Central memory CD4-positive, alpha-beta T cell (primary cell): ENCODE results near the gene SOWAHA.

ENCODE experiments used
- DNase-seq: peaks from one replicate; pipeline ENCODE4 v3.0.0; 2022

SOWAHA gene

DNA sequence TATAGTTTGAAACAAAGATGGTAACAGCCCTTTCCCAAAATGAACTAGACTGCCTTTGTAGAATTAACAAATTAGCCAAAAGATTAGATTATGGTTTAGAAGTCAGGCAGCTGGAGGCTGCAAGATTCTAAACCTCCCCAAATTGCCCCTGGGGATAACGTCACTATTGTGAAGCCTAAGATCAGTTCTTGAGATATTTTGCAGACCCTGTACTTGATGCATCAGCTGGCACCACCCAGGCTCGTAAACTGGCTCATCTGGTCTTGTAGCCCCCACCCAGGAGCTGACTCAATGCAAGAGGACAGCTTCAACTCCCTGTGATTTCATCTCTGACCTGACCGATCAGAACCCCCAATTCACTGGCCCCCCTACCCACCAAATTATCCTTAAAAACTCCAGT, 4.2 kb upstream of the SOWAHA start:
- DNase-seq, result no peak

DNA sequence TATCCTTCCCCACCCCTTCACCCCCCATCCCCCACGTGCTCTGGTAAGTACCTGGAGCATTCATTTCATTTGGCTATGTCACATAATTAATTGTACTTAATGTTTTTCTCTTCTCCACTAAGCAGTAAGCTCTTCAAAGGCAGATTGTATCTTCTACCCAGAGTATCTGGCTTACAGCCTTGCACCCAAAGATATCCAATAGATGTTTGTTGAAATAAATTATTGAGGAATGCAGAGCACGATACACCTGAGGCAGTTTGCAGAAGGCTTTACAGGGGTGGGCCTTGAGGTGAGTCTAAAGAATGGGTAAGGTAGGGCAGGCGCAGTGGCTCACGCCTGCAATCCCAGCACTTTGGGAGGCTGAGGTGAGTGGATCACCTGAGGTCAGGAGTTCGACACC, 2.5 kb upstream of the SOWAHA start:
- DNase-seq, result no peak

GRCh38 chr5:132812123-132812765, 858 bp upstream of the SOWAHA start:
- DNase-seq, result no peak

GRCh38 chr5:132813599-132814502, 749 bp downstream of the SOWAHA start:
- peak; percentile 37 for DNase-seq

- no peak for DNase-seq
Measured at GRCh38 chr5:132814503-132815294, 1.6 kb downstream of the SOWAHA start.

- no peak for DNase-seq
Measured at GRCh38 chr5:132815454-132815853, 2.4 kb downstream of the SOWAHA start.

- no peak for DNase-seq
Measured at GRCh38 chr5:132816083-132816482, 3.0 kb downstream of the SOWAHA start.

- DNase-seq, result no peak
Measured at GRCh38 chr5:132816554-132816953, 3.5 kb downstream of the SOWAHA start.

GRCh38 chr5:132817011-132817410, 3.9 kb downstream of the SOWAHA start:
- DNase-seq, result no peak

GRCh38 chr5:132819468-132819867, 6.4 kb downstream of the SOWAHA start:
- DNase-seq, result no peak

DNA sequence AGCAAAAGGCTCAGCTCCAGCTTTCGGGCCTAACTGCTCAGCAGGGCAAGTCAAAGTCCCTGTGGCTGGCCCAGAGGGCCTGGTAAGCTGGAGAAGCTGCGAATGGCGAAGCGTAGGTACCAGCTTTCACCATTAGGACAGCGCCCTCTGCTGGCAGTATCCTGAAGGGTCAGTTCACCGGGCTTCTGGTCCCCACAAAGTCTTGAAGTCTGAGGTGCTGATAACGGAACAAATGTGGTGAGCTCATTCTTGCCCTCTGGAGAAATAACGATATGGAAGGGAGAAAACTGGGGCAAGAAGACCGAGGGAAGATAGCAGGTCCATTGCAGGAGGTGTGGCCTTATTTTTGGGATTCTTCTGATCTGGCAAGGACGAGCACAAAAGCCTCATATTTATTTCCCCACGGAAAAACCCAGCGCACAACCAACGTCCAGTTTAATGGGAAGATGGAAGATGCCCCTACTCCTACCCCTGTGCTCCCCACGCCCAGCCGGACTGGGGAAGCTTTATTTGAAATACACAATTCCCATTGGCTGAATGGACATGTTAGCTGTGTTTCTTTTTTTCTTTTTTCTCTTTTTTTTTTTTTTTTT, 7.2 kb downstream of the SOWAHA start:
- peak; percentile 75 for DNase-seq

GRCh38 chr5:132821350-132821749, 8.2 kb downstream of the SOWAHA start:
- DNase-seq, result no peak

- no peak for DNase-seq
Measured at GRCh38 chr5:132821791-132822190, 8.7 kb downstream of the SOWAHA start.

DNA sequence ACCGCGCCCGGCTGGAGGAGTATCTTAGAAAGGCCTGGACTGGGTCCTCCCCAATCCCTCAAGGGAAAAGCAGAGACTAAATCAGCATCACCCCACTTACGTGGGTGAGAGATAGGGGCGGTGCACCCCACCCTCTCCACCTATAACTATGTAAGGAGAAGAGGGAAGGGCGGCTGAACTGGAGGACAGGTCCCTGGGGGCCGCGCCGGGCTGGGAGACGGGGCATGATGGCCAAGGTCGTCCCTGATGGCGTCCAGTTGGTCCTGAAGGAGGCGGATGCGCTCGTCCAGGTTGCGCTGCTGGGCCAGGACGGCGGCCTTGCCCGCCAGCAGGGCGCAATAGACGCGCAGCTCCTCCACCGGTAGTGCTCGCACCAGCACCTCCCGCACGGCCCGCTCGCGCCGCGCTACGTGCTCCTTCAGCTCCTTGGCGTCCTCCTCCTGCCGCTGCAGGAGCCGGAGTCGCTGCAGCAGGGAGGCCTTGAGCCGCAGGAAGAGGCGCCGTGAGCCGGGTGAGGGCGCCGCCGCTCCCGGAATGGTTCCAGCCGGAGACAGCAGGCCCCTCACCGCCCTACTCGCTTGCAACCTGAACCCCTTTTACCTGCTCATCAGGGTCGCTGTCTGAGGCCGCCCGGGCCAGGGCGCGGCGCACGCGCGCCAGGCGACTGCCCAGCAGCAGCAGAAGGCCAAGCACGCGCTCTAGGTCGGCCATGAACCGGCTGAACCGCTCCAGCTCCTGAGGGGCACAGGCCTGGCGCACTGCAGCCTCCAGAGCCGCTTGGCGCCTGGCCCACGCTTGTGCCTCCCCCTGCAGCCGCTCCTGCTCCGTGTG, 9.8 kb downstream of the SOWAHA start:
- DNase-seq, result no peak

DNA sequence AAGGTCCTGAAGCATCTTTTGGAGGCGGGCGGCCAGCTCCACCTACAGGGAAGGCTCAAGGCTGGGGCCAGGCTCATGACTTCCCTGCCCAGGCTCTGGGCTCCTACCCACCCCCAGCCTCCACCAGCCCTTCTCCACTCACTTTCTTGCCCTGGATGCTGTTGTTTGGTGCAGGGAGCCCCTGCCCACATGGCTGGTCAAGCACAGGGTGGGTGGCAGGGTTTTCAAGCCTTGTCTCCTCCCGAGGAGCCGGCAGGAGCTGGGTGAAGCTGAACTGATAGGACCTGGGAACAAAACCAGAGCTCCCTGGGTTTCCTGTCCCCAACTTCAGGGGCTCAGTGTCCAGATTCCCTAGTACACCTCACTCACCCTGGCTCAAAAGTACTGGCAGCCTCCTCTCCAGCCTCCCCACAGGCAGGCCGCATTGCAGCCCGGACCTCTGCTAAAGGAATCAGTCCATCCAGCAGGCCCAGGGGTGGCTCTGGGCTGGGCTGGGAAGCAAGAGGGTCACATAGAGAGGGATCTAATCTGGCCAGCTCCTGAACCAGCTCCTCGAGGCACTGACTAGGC, 10.5 kb downstream of the SOWAHA start:
- no peak for DNase-seq

DNA sequence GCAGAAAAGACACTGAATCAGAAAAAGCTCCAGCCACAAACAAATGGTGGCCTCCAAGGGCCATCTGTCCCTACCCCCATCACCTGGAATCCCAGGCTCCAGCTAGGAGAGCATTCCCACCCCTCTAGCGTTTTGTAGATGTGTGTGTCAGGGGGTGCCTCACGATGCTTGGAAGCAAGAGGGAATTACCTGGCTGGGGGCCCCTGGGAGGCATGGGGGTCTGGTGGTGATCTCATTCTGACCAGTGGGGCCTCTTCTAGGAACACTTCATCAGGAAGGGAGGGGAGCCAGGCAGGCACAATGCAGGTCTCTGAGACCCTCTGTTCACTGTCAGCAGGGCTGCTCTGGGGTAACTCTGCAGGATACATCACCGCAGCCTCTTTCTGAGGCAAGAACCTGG, 11.3 kb downstream of the SOWAHA start:
- DNase-seq, result no peak

GRCh38 chr5:132825033-132825833, 12.1 kb downstream of the SOWAHA start:
- no peak for DNase-seq

DNA sequence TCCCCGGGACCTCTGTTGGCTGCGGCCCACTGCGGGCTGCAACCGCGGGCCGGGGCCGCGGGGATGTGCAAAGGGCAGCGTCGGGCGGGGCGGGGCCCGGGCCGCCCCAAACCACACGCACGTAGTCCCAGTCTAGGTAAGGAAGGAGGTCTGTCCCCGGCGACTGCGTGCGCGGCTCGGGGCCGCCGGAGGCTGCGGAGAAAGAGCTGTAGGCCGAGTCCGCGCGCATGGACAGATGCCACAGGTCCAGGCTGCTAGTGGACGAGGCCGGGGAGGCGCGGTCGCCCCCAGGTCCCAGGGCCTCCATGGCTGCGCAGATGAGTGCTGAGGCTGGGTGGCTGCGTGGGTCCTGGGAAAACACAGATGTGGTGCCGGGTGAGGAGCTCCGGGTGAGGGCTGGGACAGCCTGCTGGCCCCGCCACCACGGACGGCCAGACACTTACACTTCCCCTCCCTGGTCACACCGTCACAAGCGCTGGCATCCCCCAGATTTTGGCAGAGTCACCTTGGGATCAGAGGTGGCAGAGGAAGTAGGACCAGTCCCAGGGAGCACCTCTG, 12.8 kb downstream of the SOWAHA start:
- DNase-seq, result no peak

DNA sequence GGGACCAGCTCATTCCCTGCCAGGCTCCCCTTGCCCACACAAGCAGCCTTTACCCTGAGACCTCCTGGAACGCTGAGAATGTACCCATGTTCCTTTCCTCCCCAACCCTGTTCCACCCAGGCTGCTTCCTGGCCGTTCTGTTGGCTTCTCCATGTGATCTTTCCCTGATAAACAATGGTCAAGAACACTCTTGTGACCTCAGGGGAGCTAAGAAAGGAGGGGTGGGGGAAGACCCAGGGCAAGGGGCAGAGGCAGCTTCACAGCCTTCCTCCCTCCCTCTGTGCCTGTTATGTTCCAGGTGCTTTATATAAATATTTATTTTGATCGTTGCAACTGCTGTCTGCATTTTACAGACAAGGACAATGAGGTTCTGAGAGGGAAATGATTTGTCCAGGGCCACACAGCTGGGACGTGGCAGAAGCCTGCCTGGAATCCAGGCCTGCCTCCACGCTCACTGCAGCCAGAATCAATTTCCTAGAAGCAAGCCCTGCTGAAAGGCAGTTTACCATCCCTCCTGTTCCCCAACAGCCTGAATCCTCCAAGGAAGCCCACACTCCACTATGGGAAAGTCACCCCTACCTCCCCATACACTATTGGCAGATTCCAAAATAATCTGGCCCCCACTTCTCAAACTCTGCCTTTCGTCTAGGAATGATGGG, 13.5 kb downstream of the SOWAHA start:
- DNase-seq, result no peak
